K562 (cell line): ENCODE measurements around the gene TP53BP2. TPM values are rescaled to one million over a fixed set of nuclear protein-coding genes. Genes with fewer than 3 reads are reported as not detected.

Experiments used
- ATAC-seq: fragments of 200-7000 bp; cut with Tn5 transposase; 3 replicates; pipeline ENCODE4 v1.9.1; 2020; ENCODE audit warnings: moderate library complexity
- BruUV-seq: library from RNA; stranded (reverse); fragments of 400-500 nt; replicated peaks from 2 replicates; lab custom pipeline; 2021; lab: Mats Ljungman, UMichigan
- CTCF ChIA-PET: fragments of 300-600 bp; formaldehyde crosslinking; extraction: SDS; loops from one replicate; lab custom pipeline; 2021; ENCODE audit warnings: low intra/inter-chr PET ratio; lab: Yijun Ruan, JAX
- POLR2A ChIA-PET: fragments of 300-600, 350-650 bp; sonication (Branson Sonifier 250); formaldehyde crosslinking; extraction: SDS; loops from one replicate; lab custom pipeline; 2021; ENCODE audit warnings: antibody characterized with exemption, inconsistent platforms; lab: Yijun Ruan, JAX
- DNase-seq, 4 experiments: peaks; one replicate each; pipeline versions ENCODE4 v3.0.0 to v3.0.0-alpha.2; 2011 to 2018; ENCODE audit warnings: low spot score in 3 of 4, mixed read lengths in 3 of 4; ENCODE audit errors: extremely low read depth in 1 of 4
- FAIRE-seq: peaks from 2 replicates; lab custom pipeline; 2011; peaks lifted over from hg19 to GRCh38; lab: Jason Lieb, UNC
- H2AFZ ChIP-seq: 2 replicates; pipeline ENCODE4 v1.6.0; 2011; ENCODE audit warnings: low read depth, low read length, control low read depth, inconsistent platforms
- H3K27ac ChIP-seq: fragments of 200-600 bp; 3 replicates; pipeline ENCODE4 v1.8.0; 2011; ENCODE audit warnings: low read depth, mild to moderate bottlenecking, control low read depth, inconsistent platforms, low read length, moderate library complexity, mixed read lengths; ENCODE audit errors: extremely low read depth
- H3K27me3 ChIP-seq, 2 experiments: fragments of 300-600 bp in 1 of 2; 2 replicates in 1 of 2; 3 replicates in 1 of 2; pipeline versions ENCODE4 v1.6.0 to v1.8.0; 2011; ENCODE audit warnings: inconsistent platforms in 2 of 2, low read length in 2 of 2, mild to moderate bottlenecking in 1 of 2, mixed read lengths in 1 of 2, moderate library complexity in 1 of 2; ENCODE audit not compliant: control insufficient read depth in 2 of 2, insufficient read depth in 2 of 2
- H3K36me3 ChIP-seq: fragments of 300-600 bp; 3 replicates; pipeline ENCODE4 v1.8.0; 2011; ENCODE audit warnings: mild to moderate bottlenecking, low read length, inconsistent platforms; ENCODE audit not compliant: control insufficient read depth, insufficient read depth
- H3K4me1 ChIP-seq, 2 experiments: fragments of 200-600 bp in 1 of 2; replicated peaks in 1 of 2; 2 replicates in 1 of 2; 3 replicates in 1 of 2; pipeline versions ENCODE4 v1.5.1 to v1.8.0; 2011; ENCODE audit warnings: inconsistent platforms in 2 of 2, low read length in 2 of 2, mild to moderate bottlenecking in 1 of 2, mixed read lengths in 1 of 2, moderate library complexity in 1 of 2; ENCODE audit not compliant: control insufficient read depth in 2 of 2, insufficient read depth in 2 of 2
- H3K4me2 ChIP-seq: 2 replicates; pipeline ENCODE4 v1.6.1; 2011; ENCODE audit warnings: low read length, control low read depth, inconsistent platforms, mixed read lengths; ENCODE audit not compliant: insufficient read depth
- H3K4me3 ChIP-seq: fragments of 200-600 bp; sonication (generic), shearing (Covaris generic); 2 replicates; pipeline ENCODE4 v1.5.1; 2016; ENCODE audit warnings: control low read depth, inconsistent platforms
- H3K79me2 ChIP-seq: fragments of 200-600 bp; 3 replicates; pipeline ENCODE4 v1.8.0; 2011; ENCODE audit warnings: low read length, inconsistent platforms; ENCODE audit not compliant: control insufficient read depth, insufficient read depth
- H3K9ac ChIP-seq, 2 experiments: 2 replicates each; pipeline versions ENCODE4 v1.6.0 to v1.6.1; 2011; ENCODE audit warnings: low read depth in 2 of 2, low read length in 2 of 2, control low read depth in 1 of 2, inconsistent platforms in 1 of 2, mild to moderate bottlenecking in 1 of 2, mixed read lengths in 1 of 2; ENCODE audit not compliant: insufficient read depth in 1 of 2
- H3K9me1 ChIP-seq: one replicate; pipeline ENCODE4 v1.6.0; 2011; ENCODE audit warnings: inconsistent platforms, mild to moderate bottlenecking, low read length, moderate library complexity; ENCODE audit not compliant: control insufficient read depth, insufficient read depth
- H3K9me3 ChIP-seq: replicated peaks from 2 replicates; pipeline ENCODE4 v1.5.1; 2011; ENCODE audit warnings: low read depth, low read length, inconsistent platforms; ENCODE audit not compliant: control insufficient read depth, insufficient read depth
- H4K20me1 ChIP-seq: replicated peaks from 2 replicates; pipeline ENCODE4 v1.6.1; 2011; ENCODE audit warnings: low read length, inconsistent platforms, mixed read lengths; ENCODE audit not compliant: control insufficient read depth, insufficient read depth
- ADNP ChIP-seq: fragments of 200-800 bp; sonication (Bioruptor generic); IDR thresholded peaks from 2 replicates; pipeline ENCODE4 v1.6.1; 2016; ENCODE audit warnings: missing genetic modification characterization, missing compliant biosample characterization
- BCLAF1 ChIP-seq, 2 experiments: fragments of 450-650 bp in 1 of 2; IDR thresholded peaks; 2 replicates each; pipeline ENCODE4 v1.6.1; 2011 to 2017; ENCODE audit warnings: low read depth in 2 of 2, antibody characterized with exemption in 1 of 2, borderline replicate concordance in 1 of 2, low read length in 1 of 2, mild to moderate bottlenecking in 1 of 2, mixed read lengths in 1 of 2; ENCODE audit not compliant: control insufficient read depth in 1 of 2
- GABPB2 ChIP-seq: fragments of 250-450 bp; sonication (Bioruptor Pico); conservative IDR thresholded peaks from 2 replicates; pipeline ENCODE4 v1.5.1; 2021; ENCODE audit warnings: mild to moderate bottlenecking
- HMGN3 ChIP-seq: IDR thresholded peaks from 2 replicates; pipeline ENCODE4 v1.6.1; 2011; ENCODE audit warnings: borderline replicate concordance, low read depth, mild to moderate bottlenecking, mixed read lengths, low read length; ENCODE audit not compliant: insufficient read length; ENCODE audit errors: extremely low read depth
- MYNN ChIP-seq, 2 experiments: sonication (generic); formaldehyde crosslinking in 1 of 2; IDR thresholded peaks; 2 replicates each; pipeline versions ENCODE4 v1.5.0 to v1.6.1; 2016 to 2020; ENCODE audit warnings: antibody characterized with exemption in 1 of 2, missing genetic modification reagents in 1 of 2
- NFATC3 ChIP-seq: fragments of 450-650 bp; IDR thresholded peaks from 2 replicates; pipeline ENCODE4 v1.6.1; 2017; ENCODE audit warnings: mild to moderate bottlenecking
- RAD51 ChIP-seq: fragments of 450-650 bp; IDR thresholded peaks from 2 replicates; pipeline ENCODE4 v1.7.1; 2016; ENCODE audit warnings: low read depth, mild to moderate bottlenecking, borderline replicate concordance
- RBM34 ChIP-seq: fragments of 200-400 bp; formaldehyde crosslinking; IDR thresholded peaks from 2 replicates; pipeline ENCODE4 v1.6.1; 2018; ENCODE audit warnings: low read length, borderline replicate concordance; ENCODE audit not compliant: insufficient read depth
- SMC3 ChIP-seq: conservative IDR thresholded peaks from 2 replicates; pipeline ENCODE4 v1.6.1; 2011; ENCODE audit warnings: low read depth, low read length, improper control_type of control experiment; ENCODE audit not compliant: insufficient read depth
- TARDBP ChIP-seq: fragments of 450-650 bp; IDR thresholded peaks from 2 replicates; pipeline ENCODE4 v1.6.1; 2016
- ZBTB1 ChIP-seq: sonication (generic); formaldehyde crosslinking; IDR thresholded peaks from 2 replicates; pipeline ENCODE4 v1.8.1; 2023; ENCODE audit warnings: missing genetic modification reagents, low read depth, mild to moderate bottlenecking, borderline replicate concordance
- ZC3H4 ChIP-seq: sonication (generic); formaldehyde crosslinking; IDR thresholded peaks from 2 replicates; pipeline ENCODE4 v1.9.0; 2021; ENCODE audit warnings: missing genetic modification reagents, borderline replicate concordance
- ZKSCAN3 ChIP-seq: fragments of 250-450 bp; sonication (Bioruptor Pico); IDR thresholded peaks from 2 replicates; pipeline ENCODE4 v1.4.0; 2020
- ZNF398 ChIP-seq: fragments of 250-450 bp; sonication (Bioruptor Pico); IDR thresholded peaks from 2 replicates; pipeline ENCODE4 v1.8.0; 2021; ENCODE audit warnings: moderate library complexity, mild to moderate bottlenecking, inconsistent platforms
- ZNF766 ChIP-seq: fragments of 200-800 bp; sonication (Bioruptor generic); conservative IDR thresholded peaks from 2 replicates; pipeline ENCODE4 v1.6.1; 2016; ENCODE audit warnings: missing genetic modification characterization, missing compliant biosample characterization
- ZNF79 ChIP-seq: fragments of 250-450 bp; sonication (Bioruptor Pico); IDR thresholded peaks from 2 replicates; pipeline ENCODE4 v1.4.0; 2020; ENCODE audit warnings: low read depth, mild to moderate bottlenecking, moderate library complexity
- WGBS: fragments of 100-300 bp; shearing (Covaris generic); methylation state at CpG from one replicate; pipeline ENCODE4 v1.1.6; 2016; ENCODE audit warnings: low coverage, mixed read lengths; ENCODE audit not compliant: insufficient coverage; ENCODE audit errors: missing lambda C conversion rate; 5-methylcytosine and 5-hydroxymethylcytosine counted together
- in situ Hi-C: fragments of 300-500 bp; cut with MboI; formaldehyde crosslinking; loops from 4 replicates; pipeline ENCODE4 v1.15.0; 2018; ENCODE audit warnings: inconsistent platforms, mixed read lengths
- intact Hi-C: fragments of 100-400 bp; cut with micrococcal nuclease; formaldehyde crosslinking; loops from 2 replicates; pipeline ENCODE4 v1.14.2; 2022
- polyA plus RNA-seq, 8 experiments: library from polyadenylated mRNA; depleted of rRNA in 4 of 8; stranded (reverse) in 5 of 8; unstranded in 3 of 8; fragments of >200 nt; fragmentation: Nextera tagmentation in 2 of 8; fragmentation: Illumina TruSeq in 1 of 8; extraction: Ambion mirVana in 2 of 8; extraction: Trizol in 1 of 8; gene quantifications; 2 replicates each; pipeline versions ENCODE4 v1.2.1 to v1.2.3, GENCODE V29; 2011 to 2014; ENCODE audit warnings: inconsistent platforms in 1 of 8, missing spikeins in 1 of 8
- total RNA-seq, 7 experiments: library from RNA; depleted of rRNA in 6 of 7; stranded (reverse); fragments of >200 nt in 6 of 7; fragmentation: Illumina TruSeq in 2 of 7; extraction: Trizol in 2 of 7; gene quantifications; 2 replicates each; pipeline versions ENCODE4 v1.2.1 to v1.2.3, GENCODE V29; 2011 to 2021; ENCODE audit warnings: low replicate concordance in 1 of 7

TP53BP2 gene
- total and polyA plus RNA-seq, 9 of the 15 experiments (the other 6 are each of a cell fraction or from before 2014, with no cell fraction given): 17.0 to 69.6 (median 40.1) TPM

DNA sequence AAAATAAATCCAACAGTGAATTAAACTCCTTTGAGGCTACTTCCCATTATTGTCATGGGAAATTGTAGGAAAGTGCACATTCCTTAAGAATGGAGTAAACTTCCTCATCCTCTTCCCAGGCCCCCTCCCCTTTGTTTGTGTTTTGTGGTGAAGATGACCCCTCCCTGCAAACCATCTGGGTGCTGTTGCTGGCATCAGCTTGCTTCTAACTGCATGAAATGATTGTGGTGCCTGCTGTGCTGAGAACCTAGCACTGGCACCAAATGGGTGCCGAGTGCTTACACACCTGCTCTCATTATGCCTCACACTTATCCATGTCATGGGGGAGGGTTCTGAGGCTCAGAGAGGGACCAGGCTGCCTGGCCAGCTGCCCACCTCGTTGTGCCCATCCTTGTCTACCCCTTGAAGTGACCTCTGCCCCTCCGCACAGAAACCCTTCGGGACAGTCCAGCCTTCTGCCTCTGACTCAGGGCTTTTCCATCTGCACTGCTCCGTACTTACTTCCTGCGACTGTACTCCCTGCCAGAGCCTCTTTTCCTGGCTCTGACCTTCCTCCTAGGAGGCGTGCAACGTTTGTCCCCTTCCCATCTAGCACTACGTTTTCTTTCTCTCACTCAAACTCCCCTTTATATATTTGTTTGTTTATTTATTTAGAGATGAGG, 102.8 kb downstream of the TP53BP2 start:
- in situ Hi-C loops (no loop called here), intact Hi-C loops (no loop called here)
- DNase-seq (no peak), ATAC-seq (no peak), FAIRE-seq (no peak)
- TF ChIP-seq TARDBP (no peak), HMGN3 (no peak), ZNF398 (CRISPR knock-in tag) (no peak), MYNN (IDR thresholded peaks at IDR 0.05) (no peak), MYNN (CRISPR knock-in tag; IDR thresholded peaks at IDR 0.05) (no peak), SMC3 (no peak), RBM34 (no peak), ZKSCAN3 (CRISPR knock-in tag) (no peak), ZNF79 (CRISPR knock-in tag) (no peak), RAD51 (no peak), ZBTB1 (no peak), ZC3H4 (CRISPR knock-in tag) (no peak), BCLAF1 (IDR thresholded peaks at IDR 0.05; ENCODE audit: borderline replicate concordance in 1 of 2, control insufficient read depth in 1 of 2, low read depth in 2 of 2, low read length in 1 of 2) (no peak), NFATC3 (no peak), ADNP (no peak), GABPB2 (no peak), ZNF766 (CRISPR knock-in tag) (no peak)
- H3K27me3 ChIP-seq: no peaks in the 10 kb centered on the region
- no peaks in the 10 kb centered on the region for H3K9me3 ChIP-seq
- WGBS: 60% methylated on average over 9 of the region's 9 CpGs
- H3K9ac ChIP-seq: 0 out of 4 replicates have a peak overlapping the region, but pooled peaks of 1 of the 2 experiments have one; percentile 4
- ChIA-PET POLR2A (no interaction called here), CTCF (no interaction called here)
- H3K79me2 ChIP-seq: no peaks in the 10 kb centered on the region
- no TSS peak for BruUV-seq
- H3K4me3 ChIP-seq: no peak overlapping the region
- 0 out of 5 replicates have a peak, but pooled peaks cover 0 to 3% of the 10 kb centered on the region in 2 experiments for H3K4me1 ChIP-seq
- no peak overlapping the region for H3K4me2 ChIP-seq
- H2AFZ ChIP-seq: no peak overlapping the region
- no peak overlapping the region for H3K27ac ChIP-seq
- no peaks in the 10 kb centered on the region for H3K9me1 ChIP-seq
- no peaks in the 10 kb centered on the region for H4K20me1 ChIP-seq
- H3K36me3 ChIP-seq: peaks cover 56% of the 10 kb centered on the region; the same call in 2 of the 3 replicates
